K562 (cell line): ENCODE results near the gene SYMPK. TPM values are rescaled to one million over a fixed set of nuclear protein-coding genes. Genes with fewer than 3 reads are reported as not detected.
A peak's percentile ranks its signal among the peaks of the same experiment; 100 is the strongest.

Experiments
- BDP1 ChIP-seq: IDR thresholded peaks from 3 replicates; pipeline ENCODE4 v1.6.1; 2011; ENCODE audit not compliant: insufficient read length, insufficient read depth
- CBFA2T2 ChIP-seq: fragments of 450-650 bp; conservative IDR thresholded peaks from 2 replicates; pipeline ENCODE4 v1.6.1; 2017; ENCODE audit warnings: mild to moderate bottlenecking
- CBFA2T3 ChIP-seq: fragments of 450-650 bp; IDR thresholded peaks from 2 replicates; pipeline ENCODE4 v1.6.1; 2017
- CUX1 ChIP-seq: fragments of 200-800 bp; sonication (Bioruptor generic); IDR thresholded peaks from 2 replicates; pipeline ENCODE4 v1.6.1; 2016; ENCODE audit warnings: missing genetic modification characterization, missing compliant biosample characterization
- DACH1 ChIP-seq: fragments of 450-650 bp; IDR thresholded peaks from 2 replicates; pipeline ENCODE4 v1.6.1; 2018; ENCODE audit not compliant: partially characterized antibody
- EHMT2 ChIP-seq: fragments of 450-650 bp; IDR thresholded peaks from 2 replicates; pipeline ENCODE4 v1.6.1; 2018; ENCODE audit warnings: antibody characterized with exemption
- GATAD2B ChIP-seq: fragments of 450-650 bp; IDR thresholded peaks from 2 replicates; pipeline ENCODE4 v1.6.1; 2017; ENCODE audit warnings: mild to moderate bottlenecking, borderline replicate concordance
- MAFF ChIP-seq: IDR thresholded peaks from 2 replicates; pipeline ENCODE4 v1.6.1; 2012; ENCODE audit warnings: low read length, improper control_type of control experiment
- NR0B1 ChIP-seq: fragments of 450-650 bp; IDR thresholded peaks from one replicate; pipeline ENCODE4 v1.6.1; 2018; ENCODE audit warnings: mild to moderate bottlenecking, moderate library complexity; ENCODE audit not compliant: partially characterized antibody
- OTX1 ChIP-seq: fragments of 450-650 bp; formaldehyde crosslinking; IDR thresholded peaks from 2 replicates; pipeline ENCODE4 v1.4.0; 2022; ENCODE audit warnings: mild to moderate bottlenecking
- PATZ1 ChIP-seq: fragments of 250-450 bp; sonication (Bioruptor Pico); IDR thresholded peaks from 2 replicates; pipeline ENCODE4 v1.5.0; 2020; ENCODE audit warnings: mild to moderate bottlenecking, borderline replicate concordance
- PKNOX1 ChIP-seq: fragments of 450-650 bp; IDR thresholded peaks from 2 replicates; pipeline ENCODE4 v1.6.1; 2016
- SMAD2 ChIP-seq: fragments of 150-350 bp; IDR thresholded peaks from 2 replicates; pipeline ENCODE4 v1.6.1; 2014; ENCODE audit warnings: low read depth, mild to moderate bottlenecking, low read length
- SRSF1 ChIP-seq: fragments of 200-400 bp; formaldehyde crosslinking; IDR thresholded peaks from 2 replicates; pipeline ENCODE4 v1.6.1; 2017; ENCODE audit warnings: mild to moderate bottlenecking, low read depth, low read length, moderate library complexity
- TSC22D4 ChIP-seq: fragments of 450-650 bp; IDR thresholded peaks from 2 replicates; pipeline ENCODE4 v1.6.1; 2016; ENCODE audit warnings: missing genetic modification characterization, missing biosample characterization, control low read depth
- ZNF143 ChIP-seq: sonication (generic); formaldehyde crosslinking; IDR thresholded peaks from 2 replicates; pipeline ENCODE4 v1.9.0; 2022; ENCODE audit warnings: mild to moderate bottlenecking, missing genetic modification reagents
- ZNF146 ChIP-seq: IDR thresholded peaks from one replicate; pipeline ENCODE4 v1.6.1; 2018; ENCODE audit warnings: missing compliant biosample characterization; ENCODE audit not compliant: unreplicated experiment
- ZNF408 ChIP-seq: fragments of 250-450 bp; sonication (Bioruptor Pico); IDR thresholded peaks from 2 replicates; pipeline ENCODE4 v1.4.0; 2020; ENCODE audit warnings: low read depth, mild to moderate bottlenecking, moderate library complexity
- ZNF445 ChIP-seq: fragments of 250-450 bp; sonication (Bioruptor Pico); IDR thresholded peaks from 2 replicates; pipeline ENCODE4 v1.4.0; 2020; ENCODE audit warnings: low read depth, mild to moderate bottlenecking, moderate library complexity
- polyA plus RNA-seq, 8 experiments: library from polyadenylated mRNA; depleted of rRNA in 4 of 8; stranded (reverse) in 5 of 8; unstranded in 3 of 8; fragments of >200 nt; fragmentation: Nextera tagmentation in 2 of 8; fragmentation: Illumina TruSeq in 1 of 8; extraction: Ambion mirVana in 2 of 8; extraction: Trizol in 1 of 8; gene quantifications; 2 replicates each; pipeline versions ENCODE4 v1.2.1 to v1.2.3, GENCODE V29; 2011 to 2014; ENCODE audit warnings: inconsistent platforms in 1 of 8, missing spikeins in 1 of 8
- total RNA-seq, 7 experiments: library from RNA; depleted of rRNA in 6 of 7; stranded (reverse); fragments of >200 nt in 6 of 7; fragmentation: Illumina TruSeq in 2 of 7; extraction: Trizol in 2 of 7; gene quantifications; 2 replicates each; pipeline versions ENCODE4 v1.2.1 to v1.2.3, GENCODE V29; 2011 to 2021; ENCODE audit warnings: low replicate concordance in 1 of 7

The SYMPK gene
- total and polyA plus RNA-seq, 9 of the 15 experiments (the other 6 are each of a cell fraction or from before 2014, with no cell fraction given) = 0.73 to 95.5 (median 58.4) TPM

DNA sequence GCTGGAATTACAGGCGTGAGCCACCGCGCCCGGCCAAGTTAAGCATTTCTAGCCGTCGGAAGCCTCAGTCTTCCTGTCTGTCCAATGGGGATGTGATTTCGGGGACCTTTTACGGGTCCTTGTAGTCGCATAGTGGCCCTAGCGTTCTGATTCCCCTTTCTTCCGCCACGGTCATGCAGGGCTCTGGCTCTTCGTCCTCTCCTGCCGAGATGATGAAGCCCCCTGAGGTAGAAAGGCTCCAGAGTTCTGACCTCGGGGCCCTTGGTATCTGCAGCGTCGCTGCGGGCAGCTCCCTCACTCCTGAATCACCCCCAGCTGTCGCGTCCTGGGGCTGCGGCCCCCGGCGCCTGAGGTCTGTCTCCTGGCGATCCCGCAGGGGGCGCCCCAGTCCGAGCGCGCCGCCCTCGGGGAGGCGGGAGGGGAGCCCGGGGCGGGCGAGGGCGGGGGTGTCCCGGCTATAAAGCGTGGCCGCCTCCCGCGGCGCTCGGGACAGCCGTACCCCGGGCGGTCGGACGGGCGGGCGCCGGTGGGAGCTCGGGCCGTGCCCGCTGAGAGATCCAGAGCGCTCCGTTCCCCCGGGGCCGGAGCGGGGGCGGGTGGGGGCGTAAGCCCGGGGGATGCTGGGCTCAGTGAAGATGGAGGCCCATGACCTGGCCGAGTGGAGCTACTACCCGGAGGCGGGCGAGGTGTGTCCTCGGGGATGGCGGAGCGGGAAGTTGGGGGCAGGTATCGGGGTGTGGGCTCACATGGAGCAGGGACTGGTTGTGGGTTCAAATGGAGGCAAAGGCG lies 1.1 kb upstream of the SYMPK start, which contains the start of gene FOXA3 (continued):
- TF ChIP-seq NR0B1 (no peak), BDP1 (no peak), ZNF408 (CRISPR knock-in tag) (no peak), GATAD2B (no peak; the same call in 1 of the 2 replicates), PATZ1 (CRISPR knock-in tag) (no peak), ZNF146 (CRISPR knock-in tag) (no peak), PKNOX1 (no peak), SRSF1 (no peak), OTX1 (CRISPR knock-in tag) (no peak), CBFA2T2 (no peak), ZNF445 (no peak), EHMT2 (no peak), SMAD2 (no peak), CUX1 (no peak), ZNF143 (CRISPR knock-in tag) (no peak), MAFF (no peak), TSC22D4 (no peak), CBFA2T3 (no peak), DACH1 (peak; percentile 8)
